SIG-M5 treated with dmso at 0.1 percent for 504 hours (cell line): ENCODE measurements around the gene UPF2.
"Not testable (repeated sequence)": the region's sequence is repeated elsewhere in the genome, so short reads cannot be mapped to it uniquely, and the experiment has no call there.

Experiments used
- DNase-seq: peaks from one replicate; lab custom pipeline; 2025; ENCODE audit not compliant: unreplicated experiment; lab: John Stamatoyannopoulos, UW

Gene UPF2

GRCh38 chr10:11908536-11908935 is 134.1 kb downstream of the UPF2 start:
- no peak for DNase-seq

DNA sequence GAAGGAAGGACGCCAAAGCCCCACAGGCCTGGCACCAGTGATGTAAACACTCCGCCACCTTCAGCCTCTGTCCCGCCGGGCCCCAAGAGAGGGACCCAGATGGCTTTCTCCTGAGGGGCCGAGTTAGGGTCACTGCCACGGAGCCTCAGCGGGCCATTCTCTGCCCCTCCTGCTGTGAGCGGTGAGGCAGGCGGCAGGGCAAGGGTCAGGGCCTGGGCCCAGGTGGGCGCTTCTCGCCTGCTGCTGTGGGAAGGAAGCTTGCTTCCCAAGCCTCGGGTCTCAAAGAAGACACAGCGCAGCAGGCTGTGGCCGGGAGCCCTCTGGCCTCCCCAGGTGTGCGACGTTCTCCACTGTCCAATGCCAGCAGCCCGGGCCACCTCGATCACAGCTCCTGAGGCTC is 134.7 kb downstream of the UPF2 start:
- DNase-seq = no peak

GRCh38 chr10:11906714-11907113 is 135.9 kb downstream of the UPF2 start:
- no peak for DNase-seq

GRCh38 chr10:11902646-11903045 is 140.0 kb downstream of the UPF2 start:
- no peak for DNase-seq

DNA sequence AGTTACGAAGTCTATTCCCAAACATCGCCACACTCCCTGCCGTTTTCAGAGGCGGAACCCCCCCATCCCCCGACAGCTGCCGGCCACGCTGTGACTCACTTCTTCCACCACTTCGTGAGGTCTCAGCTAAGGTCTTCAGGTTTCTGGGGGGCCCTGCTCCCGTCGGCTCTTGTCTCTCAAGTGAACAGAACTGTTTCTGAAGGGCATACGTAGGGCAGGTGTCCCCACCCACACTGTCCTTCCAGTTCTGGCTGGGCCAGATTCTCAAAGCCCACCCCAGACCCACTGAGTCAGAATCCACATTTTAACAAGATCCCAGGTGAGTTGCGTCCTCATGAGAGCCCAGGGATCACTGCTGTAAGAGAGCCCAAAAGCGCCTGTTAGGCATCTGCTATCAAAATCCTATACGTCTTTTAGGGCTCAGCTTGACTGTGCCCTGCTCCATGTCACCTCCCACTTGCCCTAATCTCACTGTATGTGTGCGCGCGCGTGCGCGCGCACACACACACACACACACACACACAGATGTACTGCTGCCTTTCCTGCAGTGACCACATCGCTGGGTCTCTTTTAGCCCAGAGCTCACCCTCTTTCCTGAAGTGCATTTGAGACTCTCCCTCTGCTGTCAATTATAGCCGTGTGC is 140.7 kb downstream of the UPF2 start:
- no peak for DNase-seq

DNA sequence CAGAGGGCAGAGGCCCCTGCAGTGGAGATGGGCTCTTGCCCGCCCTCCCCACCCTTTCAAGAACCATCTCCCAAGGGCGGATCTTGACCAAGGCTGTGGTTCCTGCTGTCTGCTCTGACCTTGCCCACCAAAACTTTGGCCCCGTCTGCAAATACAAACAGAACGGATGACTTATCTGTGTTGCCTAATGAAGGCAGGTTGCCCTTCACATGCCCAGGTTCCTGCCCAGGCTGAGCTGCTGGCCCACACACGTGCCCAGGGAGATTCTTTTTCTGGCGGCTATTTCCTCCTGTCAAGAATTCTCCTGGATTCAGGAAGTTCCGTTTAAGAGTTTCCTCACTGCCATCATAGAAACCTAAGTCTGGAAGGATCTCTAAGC is 141.2 kb downstream of the UPF2 start:
- DNase-seq = no peak

GRCh38 chr10:11901036-11901301 is 141.6 kb downstream of the UPF2 start:
- DNase-seq = no peak

DNA sequence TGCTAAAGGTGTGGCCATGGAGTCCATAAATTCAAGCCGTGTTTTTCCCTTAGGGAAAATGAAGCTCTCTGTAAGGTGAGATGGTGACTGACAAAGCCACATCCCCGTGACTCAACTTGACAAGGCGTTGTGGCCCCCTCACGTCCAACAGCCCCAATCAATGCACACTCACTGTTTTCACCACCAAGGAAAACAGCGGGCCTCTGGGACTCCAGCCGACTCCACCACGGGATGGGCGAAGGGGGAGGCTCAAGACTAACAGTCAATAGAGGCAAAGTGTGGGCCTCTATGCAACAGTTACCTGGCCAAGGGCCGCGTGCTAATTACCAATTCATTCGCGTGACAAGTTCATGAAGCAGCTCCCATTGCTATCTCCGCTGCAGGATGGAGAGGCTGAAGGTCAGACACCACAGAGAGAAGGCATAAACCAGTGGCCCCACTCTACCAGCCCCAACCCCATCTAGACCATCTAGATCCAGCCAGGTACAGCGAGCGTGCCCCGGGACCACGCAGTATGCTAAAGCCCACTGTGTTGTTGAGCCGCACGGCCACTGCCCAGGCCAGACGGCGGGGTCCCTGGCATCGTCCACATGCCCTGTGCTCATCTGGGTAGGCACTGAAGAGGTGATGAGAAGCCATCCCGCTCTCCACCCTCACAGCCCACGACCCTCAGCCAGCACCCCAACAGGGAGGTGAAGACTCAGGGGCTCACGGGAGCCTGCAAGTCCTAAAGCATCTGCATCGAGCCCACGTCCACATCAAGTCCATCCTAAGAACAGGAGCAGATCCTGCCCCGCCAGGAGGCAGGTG is 143.3 kb downstream of the UPF2 start:
- DNase-seq = no peak

DNA sequence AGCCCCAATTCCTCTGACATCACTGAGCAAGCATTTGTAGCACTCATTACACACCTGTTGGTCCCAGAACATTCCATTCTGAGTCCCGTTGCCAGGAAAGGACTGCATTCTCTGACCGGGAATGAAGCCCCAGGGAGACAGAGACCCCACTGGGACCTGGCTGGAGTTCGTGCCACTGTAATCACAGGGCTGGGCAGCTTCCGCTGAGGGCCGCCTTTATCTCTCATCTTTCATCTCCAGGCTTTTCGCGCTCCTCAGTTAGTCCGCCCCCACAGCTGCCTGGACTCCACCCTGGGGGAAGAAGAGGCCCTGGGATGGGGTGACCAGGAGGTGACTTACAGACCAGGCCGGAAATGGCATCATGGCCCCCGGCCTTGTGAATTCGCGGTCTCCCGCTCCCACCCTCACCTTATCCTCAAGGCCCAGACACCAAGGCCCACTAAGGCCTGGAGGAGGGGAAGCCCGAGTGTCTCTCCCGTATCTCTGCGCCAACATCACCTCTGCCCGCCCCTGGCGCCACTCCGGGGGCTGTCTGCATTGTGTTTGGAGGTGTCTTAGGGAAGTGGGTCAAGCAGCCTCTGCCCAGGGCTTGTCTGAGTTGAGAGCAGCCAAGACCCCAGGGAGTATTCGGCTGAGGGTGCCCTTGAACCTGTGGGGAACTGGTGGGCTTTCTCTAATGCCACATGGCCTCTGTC is 144.1 kb downstream of the UPF2 start:
- DNase-seq = no peak

GRCh38 chr10:11898033-11898371 is 144.6 kb downstream of the UPF2 start:
- DNase-seq = no peak

- DNase-seq = no peak
Observed at GRCh38 chr10:11896549-11897200, 145.9 kb downstream of the UPF2 start.

DNA sequence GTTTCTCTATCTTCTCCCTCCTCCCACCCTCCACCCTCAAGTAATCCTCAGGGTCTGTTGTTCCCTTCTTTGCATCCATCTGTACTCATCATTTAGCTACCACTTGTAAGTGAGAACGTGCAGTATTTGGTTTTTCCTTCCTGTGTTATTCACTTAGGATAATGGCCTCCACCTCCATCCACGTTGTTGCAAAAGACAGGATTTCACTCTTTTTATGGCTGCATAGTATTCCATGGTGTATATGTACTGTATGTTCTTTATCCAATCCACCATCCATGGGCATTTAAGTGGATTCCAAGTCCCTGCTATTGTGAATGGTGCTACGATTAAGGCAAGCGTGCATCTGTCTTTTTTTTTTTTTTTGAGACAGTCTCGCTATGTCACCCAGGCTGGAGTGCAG is 147.0 kb downstream of the UPF2 start:
- no peak for DNase-seq

GRCh38 chr10:11895108-11895466 is 147.5 kb downstream of the UPF2 start:
- DNase-seq = no peak

- DNase-seq = no peak
Observed at GRCh38 chr10:11894381-11895107, 148.1 kb downstream of the UPF2 start.

- DNase-seq = no peak
Observed at GRCh38 chr10:11893749-11894278, 148.8 kb downstream of the UPF2 start.

DNA sequence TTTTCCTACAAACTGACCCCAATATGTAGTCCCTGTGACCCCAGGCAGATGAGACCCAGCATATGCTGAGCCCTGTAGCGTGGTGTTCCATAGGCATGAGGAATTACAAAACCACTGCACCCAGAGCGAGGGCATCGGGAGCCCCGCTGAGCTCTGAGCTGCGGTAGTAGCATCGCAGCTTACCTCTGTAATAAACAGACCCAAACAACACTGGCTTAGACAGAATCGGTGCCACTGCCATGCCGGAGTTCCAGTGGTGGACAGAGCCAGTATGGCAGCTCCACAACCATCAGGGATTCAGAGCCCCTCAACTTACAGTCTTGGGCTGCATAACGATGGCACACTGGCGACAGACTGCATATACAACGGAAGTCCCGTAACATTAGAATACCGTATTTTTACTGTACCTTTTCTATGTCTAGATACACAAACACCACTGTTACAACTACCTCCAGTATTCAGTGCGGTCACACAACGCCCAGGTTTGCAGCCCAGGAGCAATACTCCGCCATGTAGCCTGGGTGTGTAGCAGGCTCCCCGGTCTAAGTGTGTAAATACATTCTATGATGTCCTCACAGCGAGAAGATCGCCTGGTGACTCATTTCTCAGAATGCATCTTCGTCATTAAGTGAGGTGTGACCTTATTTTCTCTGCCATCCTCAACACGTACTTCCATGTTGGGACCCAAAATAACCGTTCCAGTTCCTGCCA is 150.7 kb downstream of the UPF2 start:
- no peak for DNase-seq

DNA sequence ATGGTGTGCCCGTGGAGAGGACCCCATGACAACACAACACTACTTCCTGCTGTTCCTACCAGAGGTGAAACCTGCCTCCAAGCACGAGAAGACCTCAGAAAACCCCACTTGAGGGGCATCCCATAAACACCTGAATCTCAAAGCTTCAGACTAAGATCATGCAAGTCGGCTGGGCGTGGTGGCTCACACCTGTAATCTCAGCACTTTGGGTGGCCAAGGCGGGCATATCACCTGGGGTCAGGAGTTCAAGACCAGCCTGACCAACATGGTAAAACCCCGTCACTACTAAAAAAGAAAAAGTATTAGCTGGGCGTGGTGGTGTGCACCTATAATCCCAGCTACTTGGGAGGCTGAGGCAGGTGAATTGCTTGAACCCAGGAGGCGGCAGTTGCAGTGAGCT is 153.3 kb downstream of the UPF2 start:
- not testable (repeated sequence) for DNase-seq

GRCh38 chr10:11887381-11888227 is 155.0 kb downstream of the UPF2 start:
- DNase-seq = no peak

DNA sequence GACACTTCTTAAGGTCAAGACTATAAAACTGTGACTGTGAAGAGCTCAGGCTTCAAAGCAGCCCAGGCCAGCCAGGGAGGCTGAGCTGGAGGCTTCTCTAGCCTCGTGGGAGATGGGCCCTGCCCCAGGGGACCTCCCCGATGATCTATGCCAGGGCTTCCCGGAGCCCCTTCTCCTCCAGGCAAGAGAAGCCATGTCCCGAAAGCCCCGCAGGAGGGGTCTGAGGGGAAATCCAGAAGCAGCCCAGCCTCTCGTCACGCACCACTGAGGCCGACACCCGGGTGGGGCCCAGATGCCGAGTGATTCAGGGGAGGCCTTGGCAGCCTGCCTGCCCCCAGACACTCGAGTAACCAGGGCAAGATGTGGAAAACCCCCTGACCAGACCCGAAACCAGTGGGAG is 155.8 kb downstream of the UPF2 start:
- no peak for DNase-seq

GRCh38 chr10:11886138-11886474 is 156.5 kb downstream of the UPF2 start:
- DNase-seq = no peak
